SK-N-SH treated with all-trans-retinoic acid at 6 μM for 48 hours (cell line): Measurements from ENCODE around the gene DDIT3.

Experiments
- ARNTL ChIP-seq: fragments of 450-650 bp; formaldehyde crosslinking; IDR thresholded peaks from 2 replicates; pipeline ENCODE4 v1.5.0; 2020; ENCODE audit warnings: low read depth, mild to moderate bottlenecking, moderate library complexity, borderline replicate concordance
- CREB5 ChIP-seq: fragments of 250-450 bp; sonication (Bioruptor Pico); IDR thresholded peaks from 2 replicates; pipeline ENCODE4 v1.5.1; 2020; ENCODE audit warnings: low read depth, mild to moderate bottlenecking, moderate library complexity
- CSDC2 ChIP-seq: fragments of 250-450 bp; sonication (Bioruptor Pico); IDR thresholded peaks from 2 replicates; pipeline ENCODE4 v1.5.0; 2020; ENCODE audit warnings: mild to moderate bottlenecking, moderate library complexity
- CSRNP3 ChIP-seq: fragments of 250-450 bp; sonication (Bioruptor Pico); IDR thresholded peaks from 2 replicates; pipeline ENCODE4 v1.5.1; 2021; ENCODE audit warnings: mild to moderate bottlenecking, moderate library complexity
- GLIS3 ChIP-seq: fragments of 250-450 bp; sonication (Bioruptor Pico); IDR thresholded peaks from 2 replicates; pipeline ENCODE4 v1.5.0; 2020; ENCODE audit warnings: mild to moderate bottlenecking, moderate library complexity
- PATZ1 ChIP-seq: fragments of 250-450 bp; sonication (Bioruptor Pico); IDR thresholded peaks from 2 replicates; pipeline ENCODE4 v1.8.0; 2020; ENCODE audit warnings: mild to moderate bottlenecking, moderate library complexity, borderline replicate concordance
- PPARA ChIP-seq: fragments of 250-450 bp; sonication (Bioruptor Pico); IDR thresholded peaks from 2 replicates; pipeline ENCODE4 v1.5.0; 2020; ENCODE audit warnings: mild to moderate bottlenecking, borderline replicate concordance
- RARB ChIP-seq: fragments of 250-450 bp; sonication (Bioruptor Pico); IDR thresholded peaks from 2 replicates; pipeline ENCODE4 v1.8.0; 2021; ENCODE audit warnings: mild to moderate bottlenecking, moderate library complexity
- TCF4 ChIP-seq: fragments of 250-450 bp; sonication (Bioruptor Pico); IDR thresholded peaks from 2 replicates; pipeline ENCODE4 v1.8.0; 2021; ENCODE audit warnings: mild to moderate bottlenecking, moderate library complexity, borderline replicate concordance
- TSHZ2 ChIP-seq: fragments of 250-450 bp; sonication (Bioruptor Pico); IDR thresholded peaks from 2 replicates; pipeline ENCODE4 v1.5.0; 2020; ENCODE audit warnings: mild to moderate bottlenecking, moderate library complexity
- ZFP3 ChIP-seq: fragments of 250-450 bp; sonication (Bioruptor Pico); IDR thresholded peaks from 2 replicates; pipeline ENCODE4 v1.5.0; 2020; ENCODE audit warnings: mild to moderate bottlenecking, moderate library complexity
- ZNF70 ChIP-seq: fragments of 450-650 bp; formaldehyde crosslinking; IDR thresholded peaks from 2 replicates; pipeline ENCODE4 v1.5.0; 2020; ENCODE audit warnings: mild to moderate bottlenecking, moderate library complexity

- TF ChIP-seq TCF4 (CRISPR knock-in tag) (no peak), CSRNP3 (CRISPR knock-in tag) (no peak), ZFP3 (CRISPR knock-in tag) (no peak), GLIS3 (no peak), ZNF70 (no peak), RARB (CRISPR knock-in tag) (no peak), PPARA (CRISPR knock-in tag) (no peak), ARNTL (no peak), CREB5 (CRISPR knock-in tag) (no peak), TSHZ2 (CRISPR knock-in tag) (no peak), CSDC2 (CRISPR knock-in tag) (no peak), PATZ1 (CRISPR knock-in tag) (no peak)
These were observed 1.3 kb upstream of the DDIT3 start for GRCh38 chr12:57521525-57522010.
